Measurements from ENCODE around the gene DYTN. TPM values are rescaled to one million over a fixed set of nuclear protein-coding genes. Genes with fewer than 3 reads are reported as not detected.

Gene DYTN
- total and polyA plus RNA-seq, 2 donors from 2014 or later = not detected

DNA sequence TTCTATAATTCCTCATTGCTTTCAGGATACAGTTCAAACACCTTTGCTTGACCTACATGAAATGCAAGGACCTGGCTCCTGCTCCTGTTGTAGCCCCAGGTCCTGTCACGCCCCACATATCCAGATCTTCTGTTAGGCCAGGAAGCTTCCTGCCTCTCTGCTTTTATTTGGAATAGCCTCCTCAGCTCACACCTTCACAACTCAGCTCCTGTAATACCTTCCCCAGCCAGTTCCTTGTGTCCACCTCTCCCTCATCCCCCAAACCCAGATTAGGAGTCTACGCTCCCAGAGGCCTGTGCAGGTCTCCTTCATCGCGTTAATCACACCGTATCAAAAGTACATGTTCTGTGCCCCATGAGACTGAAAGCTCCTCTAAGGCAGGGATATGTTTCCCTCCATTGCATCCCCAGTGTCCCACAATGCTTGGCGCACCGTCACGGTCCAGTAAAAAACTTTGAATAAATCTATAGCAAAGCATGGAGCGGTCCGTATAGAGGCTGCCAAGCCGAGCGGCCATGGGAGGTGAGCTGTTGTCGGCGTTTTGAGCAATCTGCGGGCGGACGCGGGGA lies 46.6 kb upstream of the DYTN start:
- Histone ChIP-seq H3K4me3 (ENCODE audit: low read length in 3 of 3) (peak overlapping the region; percentile 88 to 96 (median 92)), H3K36me3 (ENCODE audit: control insufficient read depth in 2 of 3, insufficient read depth in 3 of 3, low read length in 3 of 3) (peaks cover 0 to 6% (median 0%) of the 10 kb centered on the region in 3 donors), H3K9me3 (ENCODE audit: control insufficient read depth in 2 of 3, insufficient read depth in 1 of 3, low read length in 3 of 3) (no peaks in the 10 kb centered on the region), H3K4me1 (ENCODE audit: control insufficient read depth in 2 of 3, insufficient read depth in 2 of 3, low read depth in 1 of 3, low read length in 3 of 3) (peaks cover 0 to 9% (median 0%) of the 10 kb centered on the region in 3 donors), H3K27me3 (ENCODE audit: control insufficient read depth, insufficient read depth, low read length) (no peaks in the 10 kb centered on the region), H3K9ac (ENCODE audit: low read length in 3 of 3) (peak overlapping the region; percentile 72 to 96 (median 86)), H3K27ac (ENCODE audit: low read depth in 2 of 2, low read length in 2 of 2) (peak overlapping the region; percentile 71 to 93)
- TF ChIP-seq, protein P1, sequence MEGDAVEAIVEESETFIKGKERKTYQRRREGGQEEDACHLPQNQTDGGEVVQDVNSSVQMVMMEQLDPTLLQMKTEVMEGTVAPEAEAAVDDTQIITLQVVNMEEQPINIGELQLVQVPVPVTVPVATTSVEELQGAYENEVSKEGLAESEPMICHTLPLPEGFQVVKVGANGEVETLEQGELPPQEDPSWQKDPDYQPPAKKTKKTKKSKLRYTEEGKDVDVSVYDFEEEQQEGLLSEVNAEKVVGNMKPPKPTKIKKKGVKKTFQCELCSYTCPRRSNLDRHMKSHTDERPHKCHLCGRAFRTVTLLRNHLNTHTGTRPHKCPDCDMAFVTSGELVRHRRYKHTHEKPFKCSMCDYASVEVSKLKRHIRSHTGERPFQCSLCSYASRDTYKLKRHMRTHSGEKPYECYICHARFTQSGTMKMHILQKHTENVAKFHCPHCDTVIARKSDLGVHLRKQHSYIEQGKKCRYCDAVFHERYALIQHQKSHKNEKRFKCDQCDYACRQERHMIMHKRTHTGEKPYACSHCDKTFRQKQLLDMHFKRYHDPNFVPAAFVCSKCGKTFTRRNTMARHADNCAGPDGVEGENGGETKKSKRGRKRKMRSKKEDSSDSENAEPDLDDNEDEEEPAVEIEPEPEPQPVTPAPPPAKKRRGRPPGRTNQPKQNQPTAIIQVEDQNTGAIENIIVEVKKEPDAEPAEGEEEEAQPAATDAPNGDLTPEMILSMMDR (IDR thresholded peaks at IDR 0.05; ENCODE audit: borderline replicate concordance, extremely low read depth, insufficient read depth) = no peak
- intact Hi-C loops (cut with DNase I) = no loop called here
- FAIRE-seq (no peak), DNase-seq (no peak)

DNA sequence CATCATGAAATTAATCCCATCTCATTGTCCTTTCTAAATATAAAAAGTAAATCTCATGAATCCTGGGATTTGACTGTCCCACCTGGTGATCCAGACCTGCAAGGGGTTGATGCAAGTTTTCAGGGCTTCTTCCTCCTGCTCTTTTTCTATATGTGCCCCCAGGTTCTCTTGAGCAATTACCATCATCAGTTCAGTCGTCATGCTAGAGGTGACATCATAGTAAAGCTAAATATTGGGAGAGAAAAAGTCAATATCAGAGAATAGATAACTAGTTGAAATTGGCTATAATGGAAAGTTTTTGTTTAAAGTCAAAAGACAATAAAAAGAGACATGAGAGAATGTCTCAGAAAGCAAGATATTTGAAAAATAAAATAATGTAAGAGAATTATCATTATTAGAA lies 38.6 kb upstream of the DYTN start:
- FAIRE-seq (no peak), DNase-seq (no peak)
- Histone ChIP-seq H3K4me3 (ENCODE audit: low read length in 3 of 3) (no peak overlapping the region), H3K4me1 (ENCODE audit: control insufficient read depth in 2 of 3, insufficient read depth in 2 of 3, low read depth in 1 of 3, low read length in 3 of 3) (no peaks in the 10 kb centered on the region), H3K9me3 (ENCODE audit: control insufficient read depth in 2 of 3, insufficient read depth in 1 of 3, low read length in 3 of 3) (no peaks in the 10 kb centered on the region), H3K36me3 (ENCODE audit: control insufficient read depth in 2 of 3, insufficient read depth in 3 of 3, low read length in 3 of 3) (no peaks in the 10 kb centered on the region), H3K9ac (ENCODE audit: low read length in 3 of 3) (no peak overlapping the region), H3K27ac (ENCODE audit: low read depth in 2 of 2, low read length in 2 of 2) (no peak overlapping the region), H3K27me3 (ENCODE audit: control insufficient read depth, insufficient read depth, low read length) (no peaks in the 10 kb centered on the region)
- intact Hi-C loops (cut with DNase I) = no loop called here
- TF ChIP-seq, protein P1 (IDR thresholded peaks at IDR 0.05; ENCODE audit: borderline replicate concordance, extremely low read depth, insufficient read depth) = no peak

DNA sequence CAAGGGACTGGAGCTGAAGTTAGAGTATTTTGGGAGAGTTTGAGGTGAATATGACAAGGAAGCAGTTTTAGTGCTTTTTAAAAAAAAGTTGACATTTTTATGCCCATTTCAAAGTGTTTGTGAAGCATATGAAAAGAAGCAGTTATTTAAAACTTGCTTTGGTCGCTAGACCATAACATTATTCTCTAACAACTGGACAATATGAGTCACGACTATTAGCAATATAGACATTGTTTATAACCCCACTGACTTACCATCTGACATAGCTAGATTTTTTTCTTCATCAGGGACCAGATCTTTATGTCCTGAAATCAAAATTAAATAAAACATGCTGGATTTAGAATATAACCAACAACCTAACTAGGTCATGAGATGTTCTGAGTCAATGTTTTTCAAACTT lies 22.6 kb upstream of the DYTN start:
- intact Hi-C loops (cut with DNase I) = no loop called here
- DNase-seq = no peak
- no peaks in the 10 kb centered on the region for H3K36me3 ChIP-seq (ENCODE audit: control insufficient read depth in 2 of 3, insufficient read depth in 3 of 3, low read length in 3 of 3)
- H3K4me3 ChIP-seq (ENCODE audit: low read length in 3 of 3) = no peak overlapping the region
- H3K27ac ChIP-seq (ENCODE audit: low read depth in 2 of 2, low read length in 2 of 2) = no peak overlapping the region
- TF ChIP-seq, protein P1 (IDR thresholded peaks at IDR 0.05; ENCODE audit: borderline replicate concordance, extremely low read depth, insufficient read depth) = no peak
- H3K9me3 ChIP-seq (ENCODE audit: control insufficient read depth in 2 of 3, insufficient read depth in 1 of 3, low read length in 3 of 3) = no peaks in the 10 kb centered on the region
- FAIRE-seq = no peak
- no peaks in the 10 kb centered on the region for H3K27me3 ChIP-seq (ENCODE audit: control insufficient read depth, insufficient read depth, low read length)
- H3K9ac ChIP-seq (ENCODE audit: low read length in 3 of 3) = no peak overlapping the region
- H3K4me1 ChIP-seq (ENCODE audit: control insufficient read depth in 2 of 3, insufficient read depth in 2 of 3, low read depth in 1 of 3, low read length in 3 of 3) = no peaks in the 10 kb centered on the region

DNA sequence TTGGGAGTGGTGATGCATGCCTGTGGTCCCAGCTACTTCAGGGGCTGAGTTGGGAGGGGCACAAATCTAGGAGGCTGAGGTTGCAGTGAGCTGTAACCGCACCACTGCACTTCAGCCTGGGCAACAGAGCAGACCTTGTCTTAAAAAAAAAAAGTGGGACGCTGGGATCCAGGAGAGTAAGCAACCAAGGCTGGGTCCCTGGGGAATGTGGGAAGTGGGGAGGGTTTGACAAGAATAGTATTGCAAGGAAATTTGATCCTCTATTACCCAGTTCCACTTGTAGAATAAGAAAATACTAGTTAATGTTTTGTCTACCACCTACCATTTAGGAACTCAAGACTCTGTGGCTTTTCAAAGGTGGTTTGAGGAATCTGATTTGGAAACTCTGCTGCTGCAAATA lies 21.1 kb upstream of the DYTN start:
- DNase-seq (peak in 4 of 5 donors; percentile 47 to 65 (median 50)), FAIRE-seq (no peak)
- Histone ChIP-seq H3K4me3 (ENCODE audit: low read length in 3 of 3) (no peak overlapping the region), H3K9ac (ENCODE audit: low read length in 3 of 3) (no peak overlapping the region), H3K9me3 (ENCODE audit: control insufficient read depth in 2 of 3, insufficient read depth in 1 of 3, low read length in 3 of 3) (no peaks in the 10 kb centered on the region), H3K4me1 (ENCODE audit: control insufficient read depth in 2 of 3, insufficient read depth in 2 of 3, low read depth in 1 of 3, low read length in 3 of 3) (no peaks in the 10 kb centered on the region), H3K27me3 (ENCODE audit: control insufficient read depth, insufficient read depth, low read length) (no peaks in the 10 kb centered on the region), H3K27ac (ENCODE audit: low read depth in 2 of 2, low read length in 2 of 2) (no peak overlapping the region), H3K36me3 (ENCODE audit: control insufficient read depth in 2 of 3, insufficient read depth in 3 of 3, low read length in 3 of 3) (no peaks in the 10 kb centered on the region)
- TF ChIP-seq, protein P1 (IDR thresholded peaks at IDR 0.05; ENCODE audit: borderline replicate concordance, extremely low read depth, insufficient read depth) = no peak
- intact Hi-C loops (cut with DNase I) = no loop called here

All from kidney (tissue), 14 donors.